H9 (cell line): ENCODE measurements around the gene KCNE1. TPM values are rescaled to one million over a fixed set of nuclear protein-coding genes. Genes with fewer than 3 reads are reported as not detected.

Source experiments
- DNase-seq: peaks from one replicate; pipeline ENCODE4 v3.0.0-alpha.2; 2017
- H2AFZ ChIP-seq: one replicate; pipeline ENCODE4 v1.6.1; 2013; ENCODE audit warnings: mild to moderate bottlenecking, low read length, control low read depth, moderate library complexity
- H2AK5ac ChIP-seq: 2 replicates; pipeline ENCODE4 v1.6.1; 2013; ENCODE audit warnings: low read length, control low read depth, mixed read lengths; ENCODE audit not compliant: insufficient read length
- H2BK120ac ChIP-seq: one replicate; pipeline ENCODE4 v1.6.1; 2013; ENCODE audit warnings: low read depth, mild to moderate bottlenecking, low read length, control low read depth, inconsistent platforms; ENCODE audit not compliant: poor library complexity, severe bottlenecking
- H2BK12ac ChIP-seq: 2 replicates; pipeline ENCODE4 v1.6.1; 2013; ENCODE audit warnings: low read length, control low read depth, mixed read lengths, low read depth; ENCODE audit not compliant: insufficient read length
- H2BK15ac ChIP-seq: 2 replicates; pipeline ENCODE4 v1.6.1; 2013; ENCODE audit warnings: low read depth, low read length, control low read depth
- H2BK20ac ChIP-seq: one replicate; pipeline ENCODE4 v1.6.1; 2013; ENCODE audit warnings: low read depth, mild to moderate bottlenecking, low read length, control low read depth, inconsistent platforms; ENCODE audit not compliant: poor library complexity, severe bottlenecking
- H2BK5ac ChIP-seq: 2 replicates; pipeline ENCODE4 v1.6.1; 2013; ENCODE audit warnings: low read length, control low read depth, mixed read lengths; ENCODE audit not compliant: insufficient read length
- H3K14ac ChIP-seq: 2 replicates; pipeline ENCODE4 v1.6.1; 2013; ENCODE audit warnings: low read length, control low read depth; ENCODE audit not compliant: insufficient read depth
- H3K18ac ChIP-seq: 2 replicates; pipeline ENCODE4 v1.6.1; 2013; ENCODE audit warnings: low read depth, mild to moderate bottlenecking, mixed read lengths, low read length, control low read depth; ENCODE audit not compliant: insufficient read length
- H3K23ac ChIP-seq: 2 replicates; pipeline ENCODE4 v1.6.1; 2013; ENCODE audit warnings: low read length, control low read depth, mixed read lengths, low read depth; ENCODE audit not compliant: insufficient read length
- H3K23me2 ChIP-seq: 2 replicates; pipeline ENCODE4 v1.6.1; 2013; ENCODE audit warnings: low read depth, mild to moderate bottlenecking, mixed read lengths, low read length, control low read depth; ENCODE audit not compliant: insufficient read length, poor library complexity, severe bottlenecking
- H3K27ac ChIP-seq: 2 replicates; pipeline ENCODE4 v1.5.1; 2013; ENCODE audit warnings: low read length, control low read depth, mixed read lengths, low read depth; ENCODE audit not compliant: insufficient read length
- H3K27me3 ChIP-seq: 2 replicates; pipeline ENCODE4 v1.6.1; 2013; ENCODE audit warnings: low read length, control low read depth, inconsistent platforms; ENCODE audit not compliant: insufficient read depth
- H3K4ac ChIP-seq: 2 replicates; pipeline ENCODE4 v1.6.1; 2013; ENCODE audit warnings: low read depth, mild to moderate bottlenecking, control low read depth, inconsistent platforms, low read length, moderate library complexity
- H3K4me1 ChIP-seq: 2 replicates; pipeline ENCODE4 v1.6.1; 2013; ENCODE audit warnings: low read length, control low read depth, inconsistent platforms; ENCODE audit not compliant: insufficient read depth
- H3K4me2 ChIP-seq: 2 replicates; pipeline ENCODE4 v1.6.1; 2013; ENCODE audit warnings: low read length, control low read depth, mixed read lengths; ENCODE audit not compliant: insufficient read length, insufficient read depth
- H3K56ac ChIP-seq: 2 replicates; pipeline ENCODE4 v1.6.1; 2013; ENCODE audit warnings: low read depth, mild to moderate bottlenecking, mixed read lengths, low read length, control low read depth; ENCODE audit not compliant: insufficient read length
- H3K79me1 ChIP-seq: 2 replicates; pipeline ENCODE4 v1.6.1; 2013; ENCODE audit warnings: low read depth, mild to moderate bottlenecking, moderate library complexity, low read length, control low read depth, inconsistent platforms; ENCODE audit not compliant: insufficient read depth, poor library complexity, severe bottlenecking
- H3K79me2 ChIP-seq: 2 replicates; pipeline ENCODE4 v1.6.1; 2013; ENCODE audit warnings: low read length, control low read depth, inconsistent platforms; ENCODE audit not compliant: insufficient read depth
- H3K9ac ChIP-seq: 2 replicates; pipeline ENCODE4 v1.6.1; 2013; ENCODE audit warnings: low read length, control low read depth, mixed read lengths; ENCODE audit not compliant: insufficient read length; ENCODE audit errors: extremely low read depth
- H3K9me3 ChIP-seq: one replicate; pipeline ENCODE4 v1.6.1; 2013; ENCODE audit warnings: low read depth, low read length, inconsistent platforms; ENCODE audit not compliant: control insufficient read depth
- H3T11ph ChIP-seq: one replicate; pipeline ENCODE4 v1.6.1; 2013; ENCODE audit warnings: mild to moderate bottlenecking, low read length, control low read depth, inconsistent platforms
- H4K20me1 ChIP-seq: one replicate; pipeline ENCODE4 v1.6.1; 2013; ENCODE audit not compliant: control insufficient read depth, insufficient read length, insufficient read depth
- H4K5ac ChIP-seq: 2 replicates; pipeline ENCODE4 v1.6.1; 2013; ENCODE audit warnings: low read depth, mild to moderate bottlenecking, mixed read lengths, low read length, control low read depth; ENCODE audit not compliant: insufficient read length
- H4K8ac ChIP-seq: replicated peaks from 2 replicates; pipeline ENCODE4 v1.6.1; 2013; ENCODE audit warnings: low read length, control low read depth, mixed read lengths, low read depth; ENCODE audit not compliant: insufficient read length
- H4K91ac ChIP-seq: 2 replicates; pipeline ENCODE4 v1.6.1; 2013; ENCODE audit warnings: low read depth, mild to moderate bottlenecking, moderate library complexity, mixed read lengths, low read length, control low read depth; ENCODE audit not compliant: insufficient read length
- H3K27ac Mint-ChIP-seq, 3 experiments: 2 replicates in 2 of 3; 3 replicates in 1 of 3; pipeline ENCODE4 v1.8.0; 2020 to 2021; ENCODE audit warnings: mixed read lengths in 3 of 3, mild to moderate bottlenecking in 1 of 3, moderate library complexity in 1 of 3
- H3K27me3 Mint-ChIP-seq: 2 replicates; pipeline ENCODE4 v1.8.0; 2021; ENCODE audit warnings: low read depth, mild to moderate bottlenecking, moderate library complexity, mixed read lengths
- H3K36me3 Mint-ChIP-seq, 3 experiments: 2 replicates in 2 of 3; 3 replicates in 1 of 3; pipeline ENCODE4 v1.8.0; 2020 to 2021; ENCODE audit warnings: low read depth in 3 of 3, mixed read lengths in 3 of 3; ENCODE audit not compliant: insufficient read depth in 1 of 3
- H3K4me1 Mint-ChIP-seq, 2 experiments: 2 replicates each; pipeline ENCODE4 v1.8.0; 2020; ENCODE audit warnings: mixed read lengths in 2 of 2
- H3K4me3 Mint-ChIP-seq, 2 experiments: 2 replicates in 1 of 2; 3 replicates in 1 of 2; pipeline ENCODE4 v1.8.0; 2020 to 2021; ENCODE audit warnings: mild to moderate bottlenecking in 2 of 2, mixed read lengths in 2 of 2, moderate library complexity in 1 of 2
- H3K9me3 Mint-ChIP-seq, 2 experiments: 2 replicates in 1 of 2; 3 replicates in 1 of 2; pipeline ENCODE4 v1.8.0; 2020; ENCODE audit warnings: mild to moderate bottlenecking in 2 of 2, mixed read lengths in 2 of 2, moderate library complexity in 1 of 2
- WGBS: extraction: QIAGEN DNeasy Blood & Tissue Kit; methylation state at CpG from one replicate; pipeline ENCODE4 v1.1.7; 2013; ENCODE audit warnings: missing lambda C conversion rate, low lambda C conversion rate, mixed read lengths; ENCODE audit not compliant: insufficient read length; ENCODE audit errors: extremely low coverage; 5-methylcytosine and 5-hydroxymethylcytosine counted together
- total RNA-seq: library from RNA; stranded (reverse); gene quantifications from 2 replicates; pipeline ENCODE4 v1.2.1, GENCODE V29; 2021
- TF ChIP-seq, protein P1 (sequence below): fragments of 200-600 bp; sonication (generic); conservative IDR thresholded peaks from 3 replicates; pipeline ENCODE4 v1.8.0; 2021; ENCODE audit warnings: antibody characterized with exemption, mild to moderate bottlenecking

Gene KCNE1
- total RNA-seq, 1 experiment from 2014 or later: 0.28 TPM

DNA sequence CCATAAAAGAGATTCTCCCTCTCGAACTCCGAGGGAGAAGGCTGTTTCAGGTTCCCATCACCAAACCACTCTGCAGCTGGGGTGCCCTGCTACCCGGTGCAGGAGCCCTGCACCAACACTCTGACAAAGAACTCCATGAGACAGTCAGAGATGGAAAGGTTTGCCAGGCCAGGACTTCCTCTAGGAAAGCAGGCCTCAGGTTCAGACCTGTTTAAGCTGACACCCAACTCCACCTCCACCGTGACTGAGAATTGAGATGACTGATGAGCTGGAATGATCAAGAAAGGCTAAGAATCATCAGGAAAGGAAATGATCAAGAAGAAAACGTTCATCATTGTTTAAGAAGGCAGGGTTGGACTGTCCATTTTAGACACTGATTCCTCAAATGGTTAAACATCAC lies 46.2 kb upstream of the KCNE1 start:
- WGBS: no CpG with 5 or more reads among the region's 5 CpGs
- H3K36me3 Mint-ChIP-seq: peaks cover 6 to 14% (median 8%) of the 10 kb centered on the region in 3 experiments
- no peak overlapping the region for H2AFZ ChIP-seq

More for the DNA sequence above, 46.2 kb upstream of the KCNE1 start:
- Histone ChIP-seq H3K4ac (no peak overlapping the region), H2BK15ac (no peak overlapping the region), H2BK120ac (no peak overlapping the region), H3K23me2 (no peaks in the 10 kb centered on the region), H3K23ac (no peak overlapping the region), H3K4me1 (no peaks in the 10 kb centered on the region), H4K91ac (no peak overlapping the region), H3K79me2 (no peaks in the 10 kb centered on the region), H4K8ac (no peak overlapping the region), H2BK5ac (no peak overlapping the region), H3K9ac (no peak overlapping the region), H3K27me3 (no peaks in the 10 kb centered on the region), H3K18ac (no peak overlapping the region), H2BK12ac (no peak overlapping the region), H3K9me3 (no peaks in the 10 kb centered on the region), H3K14ac (no peak overlapping the region), H4K20me1 (no peaks in the 10 kb centered on the region), H4K5ac (no peak overlapping the region), H2AK5ac (no peak overlapping the region), H3K56ac (no peak overlapping the region), H2BK20ac (no peak overlapping the region), H3K4me2 (no peak overlapping the region), H3K79me1 (no peaks in the 10 kb centered on the region), H3T11ph (no peak overlapping the region), H3K27ac (no peak overlapping the region)
- no peak for DNase-seq
- peaks cover 8 to 9% of the 10 kb centered on the region in 2 experiments; a peak in 3 of 4 replicates for H3K4me1 Mint-ChIP-seq
- peaks cover 15 to 16% of the 10 kb centered on the region in 2 experiments for H3K9me3 Mint-ChIP-seq
- H3K27me3 Mint-ChIP-seq: peaks cover 2% of the 10 kb centered on the region; the same call in 1 of the 2 replicates
- no peak overlapping the region for H3K27ac Mint-ChIP-seq
- H3K4me3 Mint-ChIP-seq: no peak overlapping the region
- TF ChIP-seq, protein P1, sequence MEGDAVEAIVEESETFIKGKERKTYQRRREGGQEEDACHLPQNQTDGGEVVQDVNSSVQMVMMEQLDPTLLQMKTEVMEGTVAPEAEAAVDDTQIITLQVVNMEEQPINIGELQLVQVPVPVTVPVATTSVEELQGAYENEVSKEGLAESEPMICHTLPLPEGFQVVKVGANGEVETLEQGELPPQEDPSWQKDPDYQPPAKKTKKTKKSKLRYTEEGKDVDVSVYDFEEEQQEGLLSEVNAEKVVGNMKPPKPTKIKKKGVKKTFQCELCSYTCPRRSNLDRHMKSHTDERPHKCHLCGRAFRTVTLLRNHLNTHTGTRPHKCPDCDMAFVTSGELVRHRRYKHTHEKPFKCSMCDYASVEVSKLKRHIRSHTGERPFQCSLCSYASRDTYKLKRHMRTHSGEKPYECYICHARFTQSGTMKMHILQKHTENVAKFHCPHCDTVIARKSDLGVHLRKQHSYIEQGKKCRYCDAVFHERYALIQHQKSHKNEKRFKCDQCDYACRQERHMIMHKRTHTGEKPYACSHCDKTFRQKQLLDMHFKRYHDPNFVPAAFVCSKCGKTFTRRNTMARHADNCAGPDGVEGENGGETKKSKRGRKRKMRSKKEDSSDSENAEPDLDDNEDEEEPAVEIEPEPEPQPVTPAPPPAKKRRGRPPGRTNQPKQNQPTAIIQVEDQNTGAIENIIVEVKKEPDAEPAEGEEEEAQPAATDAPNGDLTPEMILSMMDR: no peak
